Stimulated activated CD8-positive, alpha-beta memory T cell treated with anti-CD3 and anti-CD28 coated beads, Interleukin-7, amount 100 ng/mL, for 1 hour (primary cell): Measurements from ENCODE around the gene PMM2.
"Not testable (repeated sequence)": the region's sequence is repeated elsewhere in the genome, so short reads cannot be mapped to it uniquely, and the experiment has no call there.

Experiments
- DNase-seq, 2 donors: peaks; one replicate each; pipeline ENCODE4 v3.0.0-alpha.2; 2020; ENCODE audit warnings: low read depth in 2 of 2

PMM2 gene

DNA sequence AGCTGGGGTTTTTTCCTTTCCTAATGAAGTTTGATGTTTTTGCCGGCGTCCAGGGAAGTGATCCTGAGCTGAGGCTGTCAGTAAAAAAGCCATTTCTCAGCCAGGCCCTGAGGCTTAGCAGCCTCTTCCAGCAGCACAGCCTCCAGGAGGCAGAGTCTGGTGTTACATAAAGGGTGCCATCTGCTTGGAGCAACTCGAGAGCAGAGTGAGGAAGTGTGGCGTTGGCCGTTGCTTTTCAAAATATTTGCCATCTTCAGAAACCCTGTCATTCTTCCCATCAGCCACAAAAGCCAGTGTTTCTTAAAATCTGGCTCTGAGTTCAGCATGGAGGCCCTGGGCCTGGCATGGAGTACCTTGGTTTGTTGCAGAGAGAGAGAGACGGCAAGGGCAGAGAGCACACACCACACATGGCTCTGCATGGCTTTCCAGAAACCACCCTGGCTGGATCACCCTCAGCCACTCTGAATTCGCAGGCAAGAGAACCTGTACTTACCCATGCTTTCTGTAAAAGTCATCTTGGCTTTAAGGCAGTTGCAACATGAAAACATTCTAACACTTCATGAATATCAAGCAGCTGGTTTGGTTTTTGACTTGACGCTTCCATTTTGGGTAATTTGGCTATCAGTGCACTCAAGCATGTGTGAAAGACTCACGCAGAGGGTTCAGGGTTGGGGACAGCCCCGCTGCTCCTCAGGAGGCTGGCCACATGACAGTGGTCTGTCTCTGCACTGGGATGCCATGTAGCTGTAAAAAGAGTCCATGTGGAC, 21.0 kb downstream of the PMM2 start:
- no peak for DNase-seq

DNA sequence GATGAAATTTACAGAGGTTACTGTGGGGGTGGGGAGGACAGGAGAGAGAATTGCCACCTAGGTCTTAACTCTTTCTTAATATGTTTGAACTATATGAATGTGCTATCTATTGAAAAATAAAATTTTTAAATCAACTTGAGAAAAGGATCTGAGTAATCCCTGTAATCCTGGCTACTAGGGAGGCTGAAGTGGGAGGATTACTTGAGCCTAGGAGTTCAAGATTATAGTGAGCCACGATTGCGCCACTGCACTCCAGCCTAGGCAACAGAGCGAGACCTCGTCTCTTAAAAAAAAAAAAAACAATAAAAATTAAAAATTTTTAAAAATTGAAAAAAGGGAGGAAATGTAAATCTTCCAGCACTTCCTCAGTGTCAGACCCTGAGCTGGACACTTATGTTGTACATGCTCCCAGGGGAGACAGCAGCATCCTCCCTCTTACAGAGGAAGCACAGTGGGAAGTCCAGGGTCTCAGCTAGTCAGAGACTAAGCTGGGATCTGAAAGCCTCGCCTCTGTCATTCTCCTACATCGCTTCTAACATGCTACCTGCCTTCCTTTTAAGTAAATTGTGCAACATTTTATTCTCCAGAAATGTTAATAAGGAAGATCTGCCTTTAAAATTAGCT, 21.9 kb downstream of the PMM2 start:
- DNase-seq = no peak

DNA sequence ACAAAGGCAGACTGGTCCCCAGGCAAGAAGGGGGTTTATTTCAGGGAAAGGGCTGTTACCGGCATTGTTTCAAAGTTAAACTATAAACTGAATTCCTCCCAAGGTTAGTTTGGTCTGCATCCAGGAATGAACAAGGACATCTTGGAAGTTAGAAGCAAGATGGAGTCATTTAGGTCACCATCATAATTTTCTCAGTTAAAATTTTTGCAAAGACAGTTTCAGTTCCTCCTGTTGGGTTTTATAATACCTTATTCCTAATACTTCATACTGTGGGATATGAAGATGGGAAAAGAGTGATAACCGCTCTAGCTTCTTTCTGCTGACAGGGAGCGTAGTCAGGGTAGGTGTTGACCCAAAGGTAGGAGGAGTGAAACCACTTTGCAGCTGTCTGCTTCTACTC, 24.8 kb downstream of the PMM2 start:
- no peak for DNase-seq

DNA sequence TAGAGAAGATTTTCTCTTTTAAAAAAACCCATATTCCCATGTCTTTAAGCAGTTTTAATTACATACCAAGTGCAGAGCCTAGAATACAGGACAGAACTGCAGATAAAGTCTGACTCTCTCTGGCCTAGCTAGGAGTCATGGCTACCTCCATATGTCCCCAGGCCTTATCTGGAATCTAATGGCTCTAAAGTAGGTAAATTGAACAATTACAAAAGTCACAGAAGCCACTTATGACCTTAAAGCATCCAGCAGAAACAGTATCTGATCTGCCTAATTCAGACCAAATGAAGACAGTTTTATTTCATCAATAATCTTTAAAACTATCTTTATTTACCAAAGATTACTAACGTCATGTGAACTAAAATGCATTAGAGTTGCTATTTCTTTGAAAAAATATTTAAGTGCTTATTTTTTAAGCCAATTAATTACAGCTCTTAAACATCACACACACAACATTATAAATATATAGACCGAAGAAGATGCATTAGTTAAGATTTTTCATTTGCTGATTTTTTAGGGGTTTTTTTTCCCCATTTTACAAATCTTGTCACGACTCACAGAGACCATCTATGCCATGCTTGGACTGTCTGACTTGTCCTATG, 28.7 kb downstream of the PMM2 start:
- no peak for DNase-seq

GRCh38 chr16:8828541-8829165, 31.0 kb downstream of the PMM2 start:
- DNase-seq = no peak

DNA sequence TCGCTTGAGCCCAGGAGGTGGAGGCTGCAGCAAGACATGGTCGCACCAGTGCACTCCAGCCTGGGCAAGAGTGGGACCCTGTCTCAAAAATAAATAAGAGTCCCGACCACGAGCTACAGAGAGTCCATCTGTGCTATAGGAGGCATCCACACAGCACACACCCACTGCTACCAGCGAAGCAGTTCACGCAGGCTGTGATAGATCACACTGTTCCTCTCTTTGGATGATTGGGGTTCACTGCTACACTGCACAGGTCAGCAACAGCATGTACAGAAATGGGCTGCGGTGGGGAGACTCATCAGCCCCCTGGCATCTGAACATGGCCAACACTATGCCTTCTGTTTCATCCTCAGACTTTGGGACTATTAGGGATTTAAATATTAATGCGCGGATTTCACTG, 33.8 kb downstream of the PMM2 start:
- no peak for DNase-seq

DNA sequence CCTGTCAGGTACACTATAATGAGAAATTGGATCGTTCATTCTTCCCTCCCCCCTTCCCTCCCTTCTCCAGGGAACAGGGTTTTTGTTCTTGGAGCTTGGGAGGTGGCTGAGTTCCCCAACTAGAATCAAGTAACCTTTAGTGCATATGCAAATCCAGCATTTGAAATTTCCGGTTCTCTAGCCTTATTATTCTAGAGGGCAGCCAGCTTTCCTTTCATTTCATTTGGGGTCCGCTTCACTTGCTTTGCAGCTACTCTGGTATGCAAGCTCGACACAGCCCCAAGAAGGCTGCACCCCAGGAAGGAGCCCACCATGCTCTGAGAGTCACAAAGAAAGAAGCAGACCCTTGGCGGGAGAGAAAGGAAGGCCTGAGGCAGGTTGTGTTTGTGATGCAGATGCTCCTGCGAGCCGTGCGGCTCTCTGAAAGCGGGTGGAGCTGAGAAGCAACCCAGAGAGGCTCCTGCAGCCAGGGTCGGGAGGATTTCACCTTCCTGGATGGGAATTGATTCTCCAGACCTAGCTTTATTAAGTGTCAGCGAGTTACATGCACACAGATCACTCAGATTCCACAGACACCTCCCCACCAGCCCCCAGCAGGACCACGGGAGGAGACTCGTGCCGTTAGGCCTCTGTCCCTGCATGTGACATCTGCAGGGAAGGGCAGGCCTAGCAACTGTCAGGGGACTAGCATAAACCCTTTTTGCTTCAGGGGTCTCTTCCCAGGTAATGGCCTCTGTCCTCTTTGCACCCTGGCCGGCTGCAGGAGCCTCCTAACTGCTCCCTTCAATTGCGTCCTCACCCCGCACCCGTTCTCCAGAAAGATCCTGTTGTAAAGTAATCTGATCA, 34.5 kb downstream of the PMM2 start:
- no peak for DNase-seq

DNA sequence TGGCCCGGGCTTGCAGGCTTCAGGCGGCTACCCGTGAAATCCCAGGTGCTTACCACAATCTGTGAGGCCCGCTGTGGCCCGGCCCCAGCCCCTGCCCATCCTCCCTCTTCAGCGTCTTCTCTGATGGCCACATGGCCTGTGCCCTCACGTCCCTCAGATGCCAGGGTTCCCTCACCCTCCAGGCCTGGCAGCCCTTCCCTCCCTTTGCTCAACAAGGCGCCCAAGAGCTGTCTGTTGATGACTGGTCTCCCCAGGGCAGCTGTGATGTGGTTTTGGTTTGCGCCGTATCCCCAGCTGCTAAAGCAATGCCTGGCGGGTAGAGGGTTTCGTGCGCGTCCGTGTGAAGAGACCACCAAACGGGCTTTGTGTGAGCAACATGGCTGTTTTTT, 35.1 kb downstream of the PMM2 start:
- no peak for DNase-seq

DNA sequence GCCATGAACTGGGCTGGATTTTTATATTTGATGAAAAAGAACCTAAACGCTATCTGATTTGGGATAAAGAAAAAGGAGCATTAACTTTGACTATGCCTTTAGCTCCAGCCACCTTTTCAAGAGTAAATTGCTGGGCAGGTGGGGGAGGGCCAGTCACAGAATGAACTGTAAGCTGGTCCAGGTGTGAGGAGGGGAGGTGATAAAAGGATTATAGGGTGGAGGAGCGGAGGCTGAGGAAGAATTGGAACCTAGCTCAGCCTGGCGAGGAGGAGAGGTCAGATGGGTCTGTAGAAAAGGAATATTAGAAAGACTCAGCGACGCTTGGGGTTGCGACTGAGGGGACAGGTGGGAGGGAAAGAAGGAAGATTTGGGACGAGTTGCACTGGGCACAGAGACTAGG, 39.2 kb downstream of the PMM2 start:
- DNase-seq = not testable (repeated sequence)

GRCh38 chr16:8837594-8837993, 40.0 kb downstream of the PMM2 start:
- DNase-seq = not testable (repeated sequence)

- not testable (repeated sequence) for DNase-seq
These were observed 44.4 kb downstream of the PMM2 start for GRCh38 chr16:8842016-8842415.

DNA sequence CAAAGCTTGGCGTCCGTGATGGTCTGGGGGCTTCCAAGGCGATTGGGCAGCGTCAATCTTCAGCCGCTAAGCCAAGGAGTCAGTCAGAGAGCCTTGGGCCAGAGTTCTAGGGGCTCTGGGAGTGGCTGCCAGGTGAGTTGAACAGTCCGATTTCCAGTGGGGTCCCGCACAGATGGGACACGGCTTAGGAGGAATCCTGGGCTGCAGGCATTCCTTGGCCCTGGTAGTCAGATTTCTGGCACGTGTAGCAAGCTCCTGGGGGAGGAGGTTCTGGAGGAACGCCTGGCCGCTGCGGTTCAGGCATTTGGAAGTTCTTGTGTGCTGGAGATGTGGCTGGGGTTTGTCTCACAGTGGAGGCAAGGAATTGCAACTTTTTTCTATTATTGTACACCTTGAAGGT, 45.7 kb downstream of the PMM2 start:
- DNase-seq = not testable (repeated sequence)

DNA sequence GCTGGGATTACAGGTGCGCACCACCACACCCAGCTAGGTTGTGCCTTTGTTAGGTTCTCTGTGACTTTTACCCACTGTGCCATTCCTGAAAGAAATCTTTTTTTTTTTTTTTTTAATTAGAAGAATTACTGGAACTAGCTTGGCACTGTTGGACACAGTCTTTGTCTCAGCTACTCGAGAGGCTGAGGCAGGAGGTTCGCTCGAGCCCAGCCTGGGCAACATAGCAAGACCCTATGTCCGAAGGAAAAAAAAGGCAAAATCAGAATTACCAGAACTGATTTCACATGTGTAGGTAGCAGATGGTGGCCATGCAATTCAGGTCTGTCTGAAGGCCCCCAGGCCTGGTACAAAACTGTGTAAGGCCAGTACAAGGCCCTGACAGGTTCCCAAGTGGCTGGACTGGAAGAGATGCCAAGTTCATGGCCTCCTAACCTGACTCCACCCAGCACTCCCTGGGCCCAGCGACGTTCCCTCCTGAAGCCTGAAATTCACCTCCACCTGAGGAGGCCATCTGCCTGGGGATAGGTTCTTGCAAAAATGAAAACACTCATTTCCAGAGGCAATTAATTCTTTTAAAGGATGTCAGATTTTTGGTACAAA, 48.2 kb downstream of the PMM2 start:
- no peak for DNase-seq

DNA sequence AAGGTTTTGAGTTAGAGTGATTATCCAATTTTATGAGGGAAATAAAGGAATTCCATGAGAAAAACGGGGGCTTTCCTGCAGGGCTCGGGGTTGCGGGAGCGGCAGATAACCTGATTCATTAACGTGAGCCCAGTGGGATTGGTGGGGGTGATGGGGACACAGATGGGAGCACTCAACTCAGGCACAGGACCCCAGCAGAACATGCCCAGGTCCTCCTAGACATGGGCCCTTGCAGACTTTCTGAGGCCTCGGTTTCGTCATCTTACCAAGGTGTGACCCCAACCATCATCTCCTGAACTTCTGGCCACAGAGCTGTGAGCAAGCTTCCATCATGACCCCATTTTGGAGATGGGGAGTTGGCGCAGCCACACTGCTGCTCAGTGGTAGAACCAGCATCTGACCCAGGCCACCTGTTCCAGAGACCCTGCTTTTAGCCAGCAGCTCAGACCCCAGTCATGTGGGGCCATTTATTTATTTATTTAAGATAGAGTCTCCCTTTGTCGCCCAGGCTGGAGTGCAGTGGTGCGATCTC, 48.8 kb downstream of the PMM2 start:
- DNase-seq = no peak

GRCh38 chr16:8847145-8847544, 49.5 kb downstream of the PMM2 start:
- DNase-seq = no peak

- DNase-seq = no peak
These were observed 50.0 kb downstream of the PMM2 start for GRCh38 chr16:8847623-8848022.

- DNase-seq = no peak
These were observed 50.7 kb downstream of the PMM2 start for GRCh38 chr16:8848231-8848938.

DNA sequence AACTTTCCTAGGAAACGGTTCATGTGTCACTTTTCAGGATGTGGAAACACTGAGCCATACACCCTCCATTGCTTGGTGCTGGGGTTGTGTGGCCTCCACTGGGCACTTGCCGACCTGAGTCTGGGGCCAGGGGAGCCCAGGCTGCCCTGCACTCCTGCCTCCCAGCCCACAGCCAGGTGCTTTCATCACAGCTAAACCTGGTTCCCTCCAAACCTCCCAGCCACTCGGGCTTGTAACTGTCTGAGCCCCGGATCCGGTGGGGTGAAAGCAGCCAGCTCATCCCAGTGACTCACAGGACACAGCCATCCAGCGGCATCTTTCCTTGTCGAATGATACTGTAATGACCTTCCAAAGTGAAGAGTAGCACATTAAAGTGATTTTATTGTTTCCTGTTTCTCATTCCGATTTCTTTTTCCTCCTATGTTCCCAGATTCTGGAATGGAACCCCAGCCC, 51.3 kb downstream of the PMM2 start:
- DNase-seq = no peak

GRCh38 chr16:8849411-8850011, 51.9 kb downstream of the PMM2 start:
- DNase-seq = no peak

DNA sequence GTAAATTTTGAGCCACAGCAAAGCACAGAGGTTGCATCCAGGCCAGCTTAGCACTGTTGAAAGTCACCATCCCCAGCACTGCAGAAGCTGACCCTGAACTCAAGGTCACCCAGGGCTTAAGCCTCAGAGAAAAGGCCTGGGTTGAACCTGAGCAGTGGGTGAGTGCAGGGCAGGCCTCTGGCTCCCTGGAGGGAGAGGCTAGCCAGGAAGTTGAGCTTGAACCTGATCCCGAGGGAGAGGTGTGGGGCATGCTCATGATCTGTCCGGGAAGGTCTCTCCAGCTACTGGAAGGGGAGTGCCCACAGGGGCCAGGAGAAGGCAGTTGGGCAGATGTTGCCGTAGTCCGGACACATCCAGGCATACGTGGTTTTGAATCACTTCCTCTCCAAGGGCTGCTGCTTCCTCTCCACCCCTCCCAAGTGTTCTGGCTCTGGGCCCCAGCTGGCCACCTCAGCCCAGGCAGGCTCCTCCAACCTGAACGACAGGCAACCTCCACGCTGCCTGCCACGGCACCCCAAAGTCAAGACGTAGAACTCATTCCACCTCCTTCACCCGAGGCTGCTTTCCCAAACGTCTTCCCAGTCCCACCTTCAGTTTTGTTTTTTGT, 52.7 kb downstream of the PMM2 start:
- no peak for DNase-seq
